GM12878 (cell line): Measurements from ENCODE around the gene TMEM121B. TPM values are rescaled to one million over a fixed set of nuclear protein-coding genes. Genes with fewer than 3 reads are reported as not detected.
"Not testable (repeated sequence)": the region's sequence is repeated elsewhere in the genome, so short reads cannot be mapped to it uniquely, and the experiment has no call there.

Experiments used
- ATAC-seq: fragments of 200-7000 bp; cut with Tn5 transposase; 3 replicates; pipeline ENCODE4 v1.9.1; 2020; ENCODE audit warnings: mild to moderate bottlenecking, moderate library complexity
- BruUV-seq: library from RNA; stranded (reverse); fragments of 400-500 nt; replicated peaks from 2 replicates; lab custom pipeline; 2021; lab: Mats Ljungman, UMichigan
- CTCF ChIA-PET: fragments of 300-600 bp; sonication (Branson Sonifier 250); formaldehyde crosslinking; extraction: SDS; loops from one replicate; lab custom pipeline; 2021; ENCODE audit warnings: inconsistent platforms; lab: Yijun Ruan, JAX
- POLR2A ChIA-PET: fragments of 350-600 bp; formaldehyde crosslinking; extraction: SDS; loops from one replicate; lab custom pipeline; 2021; ENCODE audit warnings: inconsistent platforms; lab: Charles Lee
- RAD21 ChIA-PET: fragments of 300-600 bp; sonication (Branson Sonifier 250); formaldehyde crosslinking; loops from one replicate; lab custom pipeline; 2023; ENCODE audit warnings: antibody characterized with exemption; ENCODE audit not compliant: unreplicated experiment; lab: Charles Lee
- SMC1A ChIA-PET: fragments of 300-600 bp; sonication (Branson Sonifier 250); formaldehyde crosslinking; loops from one replicate; lab custom pipeline; 2023; ENCODE audit not compliant: unreplicated experiment, uncharacterized antibody; lab: Charles Lee
- DNase-seq: peaks from one replicate; pipeline ENCODE4 v3.0.0-alpha.2; 2011; ENCODE audit warnings: low read depth, low spot score
- FAIRE-seq: peaks from 3 replicates; lab custom pipeline; 2011; peaks lifted over from hg19 to GRCh38; lab: Jason Lieb, UNC
- H2AFZ ChIP-seq: 2 replicates; pipeline ENCODE4 v1.6.0; 2011; ENCODE audit warnings: low read depth, low read length, control low read depth; ENCODE audit not compliant: control insufficient read depth
- H3K27ac ChIP-seq: 2 replicates; pipeline ENCODE4 v1.5.1; 2011; ENCODE audit warnings: control low read depth; ENCODE audit not compliant: control insufficient read depth, insufficient read depth
- H3K27me3 ChIP-seq, 2 experiments: replicated peaks in 1 of 2; 2 replicates each; pipeline versions ENCODE4 v1.6.0 to v1.6.1; 2011; ENCODE audit warnings: low read length in 1 of 2; ENCODE audit not compliant: control insufficient read depth in 2 of 2, insufficient read depth in 2 of 2
- H3K36me3 ChIP-seq, 2 experiments: 2 replicates each; pipeline ENCODE4 v1.5.1; 2011; ENCODE audit warnings: low read length in 1 of 2; ENCODE audit not compliant: control insufficient read depth in 2 of 2, insufficient read depth in 2 of 2
- H3K4me1 ChIP-seq: 2 replicates; pipeline ENCODE4 v1.6.1; 2011; ENCODE audit warnings: mild to moderate bottlenecking, low read length, moderate library complexity, mixed read lengths; ENCODE audit not compliant: control insufficient read depth, insufficient read depth
- H3K4me2 ChIP-seq: 2 replicates; pipeline ENCODE4 v1.6.0; 2011; ENCODE audit warnings: control low read depth; ENCODE audit not compliant: control insufficient read depth, insufficient read depth
- H3K4me3 ChIP-seq: fragments of 200-600 bp; sonication (generic); 2 replicates; pipeline ENCODE4 v1.5.1; 2016
- H3K79me2 ChIP-seq: 2 replicates; pipeline ENCODE4 v1.6.0; 2011; ENCODE audit warnings: low read length; ENCODE audit not compliant: control insufficient read depth, insufficient read depth
- H3K9ac ChIP-seq: 2 replicates; pipeline ENCODE4 v1.8.0; 2011; ENCODE audit warnings: low read length, control low read depth, mixed read lengths; ENCODE audit not compliant: control insufficient read depth, insufficient read depth
- H3K9me3 ChIP-seq: replicated peaks from 3 replicates; pipeline ENCODE4 v1.5.1; 2011; ENCODE audit warnings: mild to moderate bottlenecking, low read length; ENCODE audit not compliant: control insufficient read depth, insufficient read depth
- H4K20me1 ChIP-seq: 2 replicates; pipeline ENCODE4 v1.6.0; 2011; ENCODE audit not compliant: control insufficient read depth, insufficient read depth
- BCL3 ChIP-seq: IDR thresholded peaks from 2 replicates; pipeline ENCODE4 v1.6.1; 2011; ENCODE audit warnings: borderline replicate concordance, low read depth, mild to moderate bottlenecking, moderate library complexity, low read length; ENCODE audit not compliant: insufficient read depth, poor library complexity, severe bottlenecking
- POLR2AphosphoS5 ChIP-seq: IDR thresholded peaks from 2 replicates; pipeline ENCODE4 v1.6.1; 2011; ENCODE audit warnings: mild to moderate bottlenecking, low read length, inconsistent platforms
- TCF3 ChIP-seq: IDR thresholded peaks from 2 replicates; pipeline ENCODE4 v1.6.1; 2012; ENCODE audit warnings: low read depth, mild to moderate bottlenecking, low read length, borderline replicate concordance; ENCODE audit not compliant: insufficient read depth
- WGBS: methylation state at CpG from one replicate; pipeline ENCODE4 v1.1.6; 2016; ENCODE audit warnings: low lambda C conversion rate; ENCODE audit not compliant: insufficient replicate concordance, insufficient coverage; ENCODE audit errors: missing lambda C conversion rate; 5-methylcytosine and 5-hydroxymethylcytosine counted together
- in situ Hi-C: fragments of 300-500 bp; cut with MboI; formaldehyde crosslinking; loops from 9 replicates; pipeline ENCODE4 v1.14.3; 2018; ENCODE audit warnings: mixed read lengths
- intact Hi-C: fragments of 100-400 bp; cut with micrococcal nuclease; formaldehyde crosslinking; loops from one replicate; pipeline ENCODE4 v1.14.2; 2022; ENCODE audit not compliant: unreplicated experiment
- polyA plus RNA-seq, 11 experiments: library from polyadenylated mRNA; depleted of rRNA in 4 of 11; unstranded in 6 of 11; stranded (reverse) in 5 of 11; fragments of >200 nt; fragmentation: Nextera tagmentation in 4 of 11; fragmentation: Illumina TruSeq in 1 of 11; extraction: Ambion mirVana in 4 of 11; extraction: Trizol in 1 of 11; gene quantifications; 1 replicate in 1 of 11; 2 replicates in 10 of 11; pipeline versions ENCODE4 v1.2.1 to v1.2.3, GENCODE V29; 2011 to 2016; ENCODE audit warnings: inconsistent platforms in 2 of 11, missing spikeins in 2 of 11, low read depth in 1 of 11
- total RNA-seq, 4 experiments: library from RNA; depleted of rRNA in 3 of 4; stranded (reverse); fragments of >200 nt in 3 of 4; fragmentation: Illumina TruSeq in 1 of 4; extraction: Trizol in 1 of 4; gene quantifications; 2 replicates each; pipeline versions ENCODE4 v1.2.1 to v1.2.3, GENCODE V29; 2013 to 2021

TMEM121B gene
- total and polyA plus RNA-seq, 10 of the 15 experiments (the other 5 are each of a cell fraction or from before 2014, with no cell fraction given): 0.02 to 0.10 (median 0.06) TPM; not detected in 5

DNA sequence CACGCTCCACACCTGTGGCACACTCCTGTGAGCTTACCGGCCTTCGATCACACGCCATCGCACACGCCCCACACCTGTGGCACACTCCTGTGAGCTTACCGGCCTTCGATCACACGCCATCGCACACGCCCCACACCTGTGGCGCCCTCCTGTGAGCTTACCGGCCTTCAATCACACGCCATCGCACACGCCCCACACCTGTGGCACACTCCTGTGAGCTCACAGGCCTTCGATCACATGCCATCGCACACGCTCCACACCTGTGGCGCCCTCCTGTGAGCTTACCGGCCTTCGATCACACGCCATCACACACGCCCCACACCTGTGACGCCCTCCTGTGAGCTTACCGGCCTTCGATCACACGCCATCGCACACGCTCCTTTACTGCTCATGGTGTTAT lies 26.3 kb upstream of the TMEM121B start:
- FAIRE-seq, H3K4me3 ChIP-seq, H3K27ac ChIP-seq, H3K4me2 ChIP-seq, intact Hi-C loops, H3K79me2 ChIP-seq, ATAC-seq, in situ Hi-C loops, H3K27me3 ChIP-seq, H3K9ac ChIP-seq, H3K4me1 ChIP-seq, RAD21 ChIA-PET, BruUV-seq, CTCF ChIA-PET, SMC1A ChIA-PET, H3K9me3 ChIP-seq, H4K20me1 ChIP-seq, POLR2A ChIA-PET, DNase-seq, H2AFZ ChIP-seq: not testable (repeated sequence)
- 0 out of 2 replicates have a peak, but pooled peaks have one; percentile 38 for TF ChIP-seq TCF3
- peak; percentile 82 for TF ChIP-seq BCL3
- 95% methylated on average over 22 of the region's 30 CpGs for WGBS
- H3K36me3 ChIP-seq: peaks cover 15 to 17% of the 10 kb centered on the region in 2 experiments; a peak in 3 of 4 replicates

- no peak overlapping the region for H3K27ac ChIP-seq
- no peaks in the 10 kb centered on the region for H3K4me1 ChIP-seq
- H3K9me3 ChIP-seq: no peaks in the 10 kb centered on the region
- DNase-seq (no peak), FAIRE-seq (no peak), ATAC-seq (no peak)
- no TSS peak for BruUV-seq
- in situ Hi-C loops (no loop called here), intact Hi-C loops (no loop called here)
- WGBS: 79% methylated on average over 8 of the region's 8 CpGs
- no peak for TF ChIP-seq POLR2AphosphoS5
- ChIA-PET CTCF (interaction anchor here (0.9 kb wide), 1 partner anchor 26 kb away, joined by 3 read pairs; no protein-coding TSS in a partner anchor), POLR2A (interaction anchor here (0.9 kb wide), 1 partner anchor 12 kb away, joined by 3 read pairs; no protein-coding TSS in a partner anchor), RAD21 (no interaction called here), SMC1A (no interaction called here)
- H3K79me2 ChIP-seq: no peaks in the 10 kb centered on the region
- H3K27me3 ChIP-seq: no peaks in the 10 kb centered on the region
- H3K9ac ChIP-seq: no peak overlapping the region
- no peak overlapping the region for H2AFZ ChIP-seq
- peaks cover 15 to 27% of the 10 kb centered on the region in 2 experiments; a peak in 3 of 4 replicates for H3K36me3 ChIP-seq
- no peak overlapping the region for H3K4me3 ChIP-seq
- no peak overlapping the region for H3K4me2 ChIP-seq
- no peaks in the 10 kb centered on the region for H4K20me1 ChIP-seq
These were observed 24.0 kb upstream of the TMEM121B start for GRCh38 chr22:17145021-17145680.
